CD4-positive, alpha-beta T cell (primary cell): ENCODE measurements around the gene HELT. TPM values are rescaled to one million over a fixed set of nuclear protein-coding genes. Genes with fewer than 3 reads are reported as not detected.

ENCODE experiments used
- ATAC-seq: fragments of 200-7000 bp; cut with Tn5 transposase; one replicate; pipeline ENCODE4 v1.10.0; 2022; ENCODE audit warnings: mild to moderate bottlenecking; ENCODE audit not compliant: poor library complexity
- CTCF ChIA-PET: fragments of 350-600 bp; sonication (Branson Sonifier 250); formaldehyde crosslinking; loops from one replicate; lab custom pipeline; 2021; ENCODE audit warnings: antibody characterized with exemption, inconsistent platforms; lab: Charles Lee
- POLR2A ChIA-PET: fragments of 350-600 bp; sonication (Branson Sonifier 250); formaldehyde crosslinking; loops from one replicate; lab custom pipeline; 2021; ENCODE audit warnings: antibody characterized with exemption, inconsistent platforms; lab: Charles Lee
- DNase-seq, 14 experiments: peaks; one replicate each; pipeline ENCODE4 v3.0.0-alpha.2; 2013 to 2020; ENCODE audit warnings: mixed read lengths in 2 of 14
- H3K27ac ChIP-seq, 2 donors: one replicate each; pipeline versions ENCODE4 v1.5.1 to v1.7.0; 2013; ENCODE audit warnings: low read length in 2 of 2, low read depth in 1 of 2, mild to moderate bottlenecking in 1 of 2
- H3K27me3 ChIP-seq, 2 experiments: 1 replicate in 1 of 2; 2 replicates in 1 of 2; pipeline versions ENCODE4 v1.6.1 to v1.7.0; 2013; ENCODE audit warnings: low read length in 2 of 2, control low read depth in 1 of 2, mild to moderate bottlenecking in 1 of 2, moderate library complexity in 1 of 2; ENCODE audit not compliant: insufficient read depth in 2 of 2, control insufficient read depth in 1 of 2
- H3K36me3 ChIP-seq: one replicate; pipeline ENCODE4 v1.6.1; 2013; ENCODE audit warnings: low read length, control low read depth; ENCODE audit not compliant: insufficient read depth
- H3K4me1 ChIP-seq: one replicate; pipeline ENCODE4 v1.6.1; 2013; ENCODE audit warnings: low read length, control low read depth; ENCODE audit not compliant: insufficient read depth
- H3K4me3 ChIP-seq: one replicate; pipeline ENCODE4 v1.5.1; 2013; ENCODE audit warnings: mild to moderate bottlenecking, low read length, moderate library complexity
- H3K9me3 ChIP-seq, 2 experiments: 1 replicate in 1 of 2; 2 replicates in 1 of 2; pipeline versions ENCODE4 v1.6.1 to v1.7.0; 2013; ENCODE audit warnings: low read length in 2 of 2, mild to moderate bottlenecking in 2 of 2, control low read depth in 1 of 2, moderate library complexity in 1 of 2; ENCODE audit not compliant: control insufficient read depth in 1 of 2, insufficient read depth in 1 of 2
- H3K27ac Mint-ChIP-seq: one replicate; pipeline ENCODE4 v1.8.0; 2020; ENCODE audit warnings: mixed read lengths
- H3K27me3 Mint-ChIP-seq: one replicate; pipeline ENCODE4 v1.8.0; 2021; ENCODE audit warnings: mixed read lengths
- H3K36me3 Mint-ChIP-seq: one replicate; pipeline ENCODE4 v1.8.0; 2021; ENCODE audit warnings: low read depth, mixed read lengths
- H3K4me1 Mint-ChIP-seq: one replicate; pipeline ENCODE4 v1.8.0; 2021; ENCODE audit warnings: low read depth, mixed read lengths
- H3K4me3 Mint-ChIP-seq: one replicate; pipeline ENCODE4 v1.8.0; 2020; ENCODE audit warnings: mild to moderate bottlenecking, mixed read lengths
- H3K9me3 Mint-ChIP-seq: one replicate; pipeline ENCODE4 v1.8.0; 2020; ENCODE audit warnings: mixed read lengths
- CTCF ChIP-seq: fragments of 200-600 bp; IDR thresholded peaks from one replicate; pipeline ENCODE4 v1.8.0; 2022; ENCODE audit warnings: antibody characterized with exemption, mild to moderate bottlenecking
- intact Hi-C, 2 experiments: fragments of 100-400 bp; cut with DNase I in 1 of 2; cut with micrococcal nuclease in 1 of 2; formaldehyde crosslinking; loops; one replicate each; pipeline versions ENCODE4 v1.15.1 to v1.9.0; 2023 to 2025; cut with DNase I, micrococcal nuclease
- total RNA-seq, 174 experiments: library from RNA in 2 of 174; stranded (reverse) in 2 of 174; gene quantifications; one replicate each; pipeline ENCODE4 v1.2.3 and lab custom pipeline; 2021 to 2026

HELT gene
- total RNA-seq, 2 experiments from 2014 or later: not detected

GRCh38 chr4:185003596-185004351 lies 14.5 kb upstream of the HELT start:
- Histone ChIP-seq H3K36me3 (no peaks in the 10 kb centered on the region), H3K4me1 (peaks cover 8% of the 10 kb centered on the region), H3K4me3 (no peak overlapping the region), H3K9me3 (no peaks in the 10 kb centered on the region), H3K27me3 (peaks cover 11% of the 10 kb centered on the region in 2 experiments), H3K27ac (no peak overlapping the region)
- no peak for DNase-seq
- H3K36me3 Mint-ChIP-seq: no peaks in the 10 kb centered on the region
- POLR2A ChIA-PET: no interaction called here
- H3K4me3 Mint-ChIP-seq: no peak overlapping the region
- no peak overlapping the region for H3K27ac Mint-ChIP-seq
- intact Hi-C loops: loop anchor here (10.0 kb wide), 2 partner anchors 91 to 181 kb away; no protein-coding TSS in a partner anchor
- H3K9me3 Mint-ChIP-seq: no peaks in the 10 kb centered on the region
- ATAC-seq: no peak
- CTCF ChIA-PET: no interaction called here
- TF ChIP-seq CTCF: no peak
- H3K27me3 Mint-ChIP-seq: peaks cover 51% of the 10 kb centered on the region
- H3K4me1 Mint-ChIP-seq: peaks cover 6% of the 10 kb centered on the region

- POLR2A ChIA-PET: no interaction called here
- Mint-ChIP-seq H3K36me3 (no peaks in the 10 kb centered on the region), H3K4me1 (peaks cover 6% of the 10 kb centered on the region), H3K27me3 (peaks cover 60% of the 10 kb centered on the region), H3K9me3 (no peaks in the 10 kb centered on the region), H3K4me3 (no peak overlapping the region), H3K27ac (no peak overlapping the region)
- intact Hi-C loops: loop anchor here (1.0 to 10.0 kb wide), 3 partner anchors 90 to 180 kb away; no protein-coding TSS in a partner anchor
- no peak overlapping the region for H3K4me3 ChIP-seq
- CTCF ChIA-PET: no interaction called here
- no peaks in the 10 kb centered on the region for H3K36me3 ChIP-seq
- no peak overlapping the region for H3K27ac ChIP-seq
- TF ChIP-seq CTCF: no peak
- peak; percentile 43 for ATAC-seq
- H3K4me1 ChIP-seq: peaks cover 8% of the 10 kb centered on the region
- no peaks in the 10 kb centered on the region for H3K9me3 ChIP-seq
- DNase-seq: no peak
- peaks cover 11 to 15% of the 10 kb centered on the region in 2 experiments for H3K27me3 ChIP-seq
Observed at GRCh38 chr4:185004562-185005218, 13.6 kb upstream of the HELT start.

GRCh38 chr4:185005219-185005819 lies 13.0 kb upstream of the HELT start:
- peak; percentile 97 for TF ChIP-seq CTCF
- H3K4me3 Mint-ChIP-seq: no peak overlapping the region
- ATAC-seq (peak; percentile 91), DNase-seq (peak; percentile 62 to 83 (median 68))
- Histone ChIP-seq H3K27ac (no peak overlapping the region), H3K4me3 (no peak overlapping the region), H3K4me1 (peaks cover 8% of the 10 kb centered on the region), H3K36me3 (no peaks in the 10 kb centered on the region), H3K27me3 (peaks cover 11 to 18% of the 10 kb centered on the region in 2 experiments), H3K9me3 (no peaks in the 10 kb centered on the region)
- H3K4me1 Mint-ChIP-seq: peaks cover 6% of the 10 kb centered on the region
- no peaks in the 10 kb centered on the region for H3K9me3 Mint-ChIP-seq
- no peak overlapping the region for H3K27ac Mint-ChIP-seq
- no peaks in the 10 kb centered on the region for H3K36me3 Mint-ChIP-seq
- intact Hi-C loops: loop anchor here (1.0 to 10.0 kb wide), 3 partner anchors 89 to 179 kb away; no protein-coding TSS in a partner anchor
- peaks cover 67% of the 10 kb centered on the region for H3K27me3 Mint-ChIP-seq
- POLR2A ChIA-PET: no interaction called here
- CTCF ChIA-PET: no interaction called here
